T-cell (primary cell): ENCODE results near the gene ZFYVE16. TPM values are rescaled to one million over a fixed set of nuclear protein-coding genes. Genes with fewer than 3 reads are reported as not detected.

Experiments used
- ATAC-seq, 4 experiments: fragments of 200-7000 bp in 3 of 4; fragments of 150-1000 bp in 1 of 4; cut with Tn5 transposase; replicated peaks in 1 of 4; 1 replicate in 3 of 4; 2 replicates in 1 of 4; pipeline ENCODE4 v1.10.0; 2021; ENCODE audit warnings: moderate library complexity in 3 of 4, mild to moderate bottlenecking in 2 of 4, moderate number of reproducible peaks in 1 of 4
- CTCF ChIA-PET, 2 donors: fragments of 300-600 bp; sonication (Branson Sonifier 250); formaldehyde crosslinking; loops; one replicate each; lab custom pipeline; 2022; ENCODE audit warnings: antibody characterized with exemption in 2 of 2; lab: Charles Lee
- POLR2A ChIA-PET, 2 donors: fragments of 300-600 bp; sonication (Branson Sonifier 250); formaldehyde crosslinking; loops; one replicate each; lab custom pipeline; 2022; ENCODE audit warnings: antibody characterized with exemption in 2 of 2; lab: Charles Lee
- DNase-seq, 35 experiments: peaks; one replicate each; pipeline versions ENCODE4 v3.0.0 to v3.0.0-alpha.2; 2013 to 2023
- H3K27ac ChIP-seq: one replicate; pipeline ENCODE4 v1.5.1; 2013; ENCODE audit warnings: low read length
- H3K27me3 ChIP-seq, 2 experiments: replicated peaks in 1 of 2; 1 replicate in 1 of 2; 2 replicates in 1 of 2; pipeline versions ENCODE4 v1.6.1 to v1.7.0; 2013; ENCODE audit warnings: low read length in 1 of 2, mixed read lengths in 1 of 2; ENCODE audit not compliant: control insufficient read depth in 2 of 2, insufficient read depth in 2 of 2; ENCODE audit errors: extremely low read depth in 1 of 2
- H3K36me3 ChIP-seq, 2 donors: 1 replicate in 1 of 2; 2 replicates in 1 of 2; pipeline versions ENCODE4 v1.6.1 to v1.7.0; 2013; ENCODE audit warnings: low read length in 1 of 2; ENCODE audit not compliant: control insufficient read depth in 2 of 2, insufficient read depth in 1 of 2; ENCODE audit errors: extremely low read depth in 1 of 2
- H3K4me1 ChIP-seq, 2 experiments: 1 replicate in 1 of 2; 2 replicates in 1 of 2; pipeline versions ENCODE4 v1.6.1 to v1.7.0; 2013; ENCODE audit warnings: low read length in 2 of 2, mixed read lengths in 1 of 2; ENCODE audit not compliant: insufficient read depth in 2 of 2, control insufficient read depth in 1 of 2; ENCODE audit errors: extremely low read depth in 1 of 2
- H3K4me3 ChIP-seq, 2 donors: 1 replicate in 1 of 2; 2 replicates in 1 of 2; pipeline versions ENCODE4 v1.5.1 to v1.7.0; 2013; ENCODE audit warnings: mild to moderate bottlenecking in 2 of 2, low read length in 1 of 2, moderate library complexity in 1 of 2; ENCODE audit not compliant: control insufficient read depth in 1 of 2; ENCODE audit errors: extremely low read depth in 1 of 2
- H3K9me3 ChIP-seq: 2 replicates; pipeline ENCODE4 v1.7.0; 2013
- H3K27ac Mint-ChIP-seq, 2 donors: one replicate each; pipeline ENCODE4 v1.8.0; 2020 to 2021; ENCODE audit warnings: mild to moderate bottlenecking in 2 of 2, mixed read lengths in 2 of 2
- H3K27me3 Mint-ChIP-seq, 2 donors: one replicate each; pipeline ENCODE4 v1.8.0; 2021 to 2022; ENCODE audit warnings: mixed read lengths in 2 of 2
- H3K36me3 Mint-ChIP-seq: one replicate; pipeline ENCODE4 v1.8.0; 2021; ENCODE audit warnings: mixed read lengths
- H3K4me1 Mint-ChIP-seq, 3 donors: one replicate each; pipeline ENCODE4 v1.8.0; 2020 to 2022; ENCODE audit warnings: mixed read lengths in 3 of 3, mild to moderate bottlenecking in 1 of 3
- H3K4me3 Mint-ChIP-seq, 3 donors: one replicate each; pipeline ENCODE4 v1.8.0; 2020 to 2022; ENCODE audit warnings: mild to moderate bottlenecking in 3 of 3, mixed read lengths in 3 of 3, moderate library complexity in 3 of 3
- H3K9me3 Mint-ChIP-seq, 3 donors: one replicate each; pipeline ENCODE4 v1.8.0; 2020 to 2022; ENCODE audit warnings: mixed read lengths in 3 of 3
- WGBS: methylation state at CpG from one replicate; pipeline ENCODE4 v1.1.5; 2013; ENCODE audit warnings: missing lambda C conversion rate; ENCODE audit not compliant: insufficient coverage; 5-methylcytosine and 5-hydroxymethylcytosine counted together
- total RNA-seq, 35 experiments: library from RNA in 6 of 35; stranded (reverse) in 6 of 35; fragments of 120-200 nt in 1 of 35; gene quantifications; one replicate each; pipeline versions ENCODE4 v1.2.1 to v1.2.4 and lab custom pipeline; 2013 to 2026

The ZFYVE16 gene
- total RNA-seq, 5 donors from 2014 or later (not counting 1 experiment from before 2014, with no cell fraction given) = 14.6 to 17.9 (median 17.0) TPM

DNA sequence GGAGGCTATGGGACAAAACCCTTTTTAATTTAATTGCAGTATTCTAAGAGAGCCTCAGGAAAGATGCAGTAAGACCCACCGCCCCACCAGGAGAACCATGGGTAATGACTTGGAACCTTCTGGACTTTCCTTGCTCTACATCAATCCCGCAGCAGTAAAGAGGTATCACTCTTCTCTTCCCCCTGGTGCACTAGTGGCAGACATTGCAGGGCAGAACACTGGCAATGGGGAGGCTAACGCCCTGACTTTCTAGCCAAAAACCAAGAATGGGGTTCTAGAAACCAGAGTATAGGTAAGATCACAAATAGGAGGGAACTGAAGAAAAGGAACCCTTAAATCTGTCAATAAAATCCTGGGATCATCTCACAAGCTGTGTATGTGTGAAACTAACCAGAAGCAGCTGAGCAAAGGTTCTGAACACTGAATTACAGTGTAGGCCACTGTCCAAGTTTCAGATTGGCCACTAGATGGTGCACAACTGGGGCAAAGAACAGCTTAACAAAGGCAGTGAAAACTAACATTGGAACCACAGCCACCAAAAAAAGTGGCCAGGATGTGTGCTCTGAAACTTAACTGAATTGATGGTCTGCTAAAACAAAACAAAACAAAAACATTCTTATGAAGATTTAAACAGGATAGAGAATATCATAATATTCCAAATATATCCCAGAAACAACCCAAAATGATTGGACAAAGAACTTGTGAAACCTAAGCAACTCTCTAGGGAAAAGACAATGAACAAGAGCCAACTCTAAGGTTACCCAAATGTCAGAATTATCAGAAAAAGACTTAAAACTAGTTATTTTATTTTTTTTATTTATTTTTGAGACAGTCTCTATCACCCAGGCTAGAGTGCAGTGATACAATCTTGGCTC is 73.4 kb downstream of the ZFYVE16 start:
- Mint-ChIP-seq H3K4me1 (no peaks in the 10 kb centered on the region), H3K4me3 (no peak overlapping the region), H3K27ac (no peak overlapping the region), H3K27me3 (no peaks in the 10 kb centered on the region), H3K9me3 (peaks cover 0 to 14% (median 12%) of the 10 kb centered on the region in 3 donors), H3K36me3 (peaks cover 31% of the 10 kb centered on the region)
- H3K4me1 ChIP-seq = no peaks in the 10 kb centered on the region
- H3K27me3 ChIP-seq = no peaks in the 10 kb centered on the region
- 100% methylated on average over 1 of the region's 3 CpGs for WGBS
- no peaks in the 10 kb centered on the region for H3K9me3 ChIP-seq
- POLR2A ChIA-PET = no interaction called here
- H3K36me3 ChIP-seq = no peaks in the 10 kb centered on the region
- DNase-seq (peak in 14 of 35 experiments; percentile 2 to 50 (median 8)), ATAC-seq (peak in 3 of 4 experiments; percentile 58 to 63 (median 59))
- no peak overlapping the region for H3K4me3 ChIP-seq
- CTCF ChIA-PET = interaction anchor here in 1 of 2 donors (0.6 to 1.4 kb wide), 6 partner anchors 12 to 818 kb away, joined by 3 to 4 read pairs (median 3); no protein-coding TSS in a partner anchor
- no peak overlapping the region for H3K27ac ChIP-seq

DNA sequence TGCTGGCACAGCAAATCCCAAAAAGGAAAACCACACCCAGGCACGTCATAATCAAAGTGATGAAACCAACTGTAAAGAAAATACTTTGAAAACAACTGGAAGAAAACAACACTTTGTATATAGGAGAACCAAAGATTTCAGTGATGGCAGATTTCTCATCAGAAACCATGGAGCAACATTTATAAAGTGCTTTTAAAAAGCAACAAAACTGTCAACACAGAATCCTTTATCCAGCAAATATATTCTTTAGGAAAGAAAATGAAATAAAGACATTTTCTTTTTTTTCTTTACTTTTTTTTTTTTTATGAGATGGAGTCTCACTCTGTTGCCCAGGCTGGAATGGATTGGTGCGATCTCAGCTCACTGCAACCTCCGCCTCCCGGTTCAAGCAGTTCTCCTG is 74.7 kb downstream of the ZFYVE16 start:
- CTCF ChIA-PET = interaction anchor here in 1 of 2 donors (1.4 kb wide), 1 partner anchor 190 kb away, joined by 4 read pairs; no protein-coding TSS in a partner anchor
- Histone ChIP-seq H3K4me1 (peaks cover 3 to 5% of the 10 kb centered on the region in 2 experiments), H3K36me3 (no peaks in the 10 kb centered on the region), H3K9me3 (no peaks in the 10 kb centered on the region), H3K27ac (no peak overlapping the region), H3K4me3 (no peak overlapping the region), H3K27me3 (peaks cover 0 to 5% of the 10 kb centered on the region in 2 experiments)
- DNase-seq (no peak), ATAC-seq (no peak)
- peaks cover 0 to 14% (median 12%) of the 10 kb centered on the region in 3 donors for H3K9me3 Mint-ChIP-seq
- H3K27ac Mint-ChIP-seq = no peak overlapping the region
- peaks cover 28% of the 10 kb centered on the region for H3K36me3 Mint-ChIP-seq
- no peak overlapping the region for H3K4me3 Mint-ChIP-seq
- H3K27me3 Mint-ChIP-seq = peaks cover 0 to 8% of the 10 kb centered on the region in 2 donors
- POLR2A ChIA-PET = no interaction called here
- WGBS = 96% methylated on average over 3 of the region's 4 CpGs
- peaks cover 8 to 11% (median 11%) of the 10 kb centered on the region in 3 donors for H3K4me1 Mint-ChIP-seq

DNA sequence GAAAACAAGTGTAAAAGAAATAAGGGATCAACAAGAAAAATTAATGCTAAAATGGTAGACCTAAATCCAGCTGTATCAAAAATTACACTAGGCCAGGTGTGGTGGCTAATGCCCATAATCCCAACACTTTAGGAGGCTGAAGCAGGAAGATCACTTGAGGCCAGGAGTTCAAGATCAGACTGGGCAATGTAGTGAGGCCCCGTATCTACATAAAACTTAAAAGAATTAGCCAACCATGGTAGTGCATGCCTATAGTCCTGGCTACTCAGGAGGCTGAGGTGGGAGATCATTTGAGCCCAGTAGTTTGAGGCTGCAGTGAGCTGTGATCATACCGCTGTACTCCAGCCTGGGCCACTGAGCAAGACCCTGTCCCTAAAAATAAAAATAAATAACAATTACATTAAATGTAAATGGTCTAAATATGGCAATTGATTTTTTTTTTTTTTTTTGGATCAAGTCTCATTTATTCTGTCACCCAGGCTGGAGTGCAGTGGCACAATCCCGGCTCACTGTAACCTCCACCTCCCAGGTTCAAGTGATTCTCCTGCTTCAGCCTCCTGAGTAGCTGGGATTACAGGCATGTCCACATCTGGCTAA is 75.9 kb downstream of the ZFYVE16 start:
- ATAC-seq = no peak
- DNase-seq = no peak
- no peak overlapping the region for H3K4me3 ChIP-seq
- ChIA-PET POLR2A (no interaction called here), CTCF (no interaction called here)
- Mint-ChIP-seq H3K4me3 (no peak overlapping the region), H3K4me1 (peaks cover 15 to 20% (median 16%) of the 10 kb centered on the region in 3 donors), H3K9me3 (peaks cover 0 to 14% (median 12%) of the 10 kb centered on the region in 3 donors), H3K36me3 (peaks cover 25% of the 10 kb centered on the region), H3K27me3 (peaks cover 0 to 8% of the 10 kb centered on the region in 2 donors), H3K27ac (no peak overlapping the region)
- no peaks in the 10 kb centered on the region for H3K36me3 ChIP-seq
- H3K27ac ChIP-seq = no peak overlapping the region
- H3K9me3 ChIP-seq = no peaks in the 10 kb centered on the region
- H3K4me1 ChIP-seq = peaks cover 3 to 14% of the 10 kb centered on the region in 2 experiments
- H3K27me3 ChIP-seq = peaks cover 0 to 11% of the 10 kb centered on the region in 2 experiments
- WGBS = no CpG with 5 or more reads among the region's 3 CpGs

DNA sequence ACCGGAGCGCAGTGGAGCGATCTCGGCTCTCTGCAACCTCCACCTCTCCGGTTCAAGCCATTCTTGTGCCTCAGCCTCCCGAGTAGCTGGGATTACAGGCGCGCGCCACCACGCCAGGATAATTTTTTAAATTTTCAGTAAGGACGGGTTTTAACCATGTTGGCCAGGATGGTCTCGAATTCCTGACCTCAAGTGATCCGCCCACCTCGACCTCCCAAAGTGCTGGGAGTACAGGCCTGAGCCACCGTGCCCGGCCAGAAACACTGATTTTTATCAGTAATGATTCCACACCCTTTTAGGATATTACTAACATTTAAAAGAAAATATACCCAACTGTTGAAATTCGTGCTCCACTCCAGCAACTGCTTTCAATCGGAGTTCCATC is 79.6 kb downstream of the ZFYVE16 start:
- ATAC-seq (no peak), DNase-seq (no peak)
- peak overlapping the region; percentile 70 to 77 (median 73) for H3K4me3 Mint-ChIP-seq
- H3K27me3 Mint-ChIP-seq = peaks cover 0 to 15% of the 10 kb centered on the region in 2 donors
- peaks cover 3 to 14% of the 10 kb centered on the region in 2 experiments for H3K4me1 ChIP-seq
- peaks cover 0 to 20% of the 10 kb centered on the region in 2 experiments for H3K27me3 ChIP-seq
- H3K36me3 ChIP-seq = no peaks in the 10 kb centered on the region
- no peak overlapping the region for H3K27ac ChIP-seq
- ChIA-PET POLR2A (no interaction called here), CTCF (no interaction called here)
- H3K4me3 ChIP-seq = peak overlapping the region; percentile 48 to 67
- H3K9me3 Mint-ChIP-seq = peaks cover 0 to 9% (median 8%) of the 10 kb centered on the region in 3 donors
- H3K36me3 Mint-ChIP-seq = peaks cover 1% of the 10 kb centered on the region
- no peaks in the 10 kb centered on the region for H3K9me3 ChIP-seq
- H3K27ac Mint-ChIP-seq = no peak overlapping the region
- peaks cover 16 to 23% (median 19%) of the 10 kb centered on the region in 3 donors for H3K4me1 Mint-ChIP-seq
- WGBS = 79% methylated on average over 15 of the region's 18 CpGs

DNA sequence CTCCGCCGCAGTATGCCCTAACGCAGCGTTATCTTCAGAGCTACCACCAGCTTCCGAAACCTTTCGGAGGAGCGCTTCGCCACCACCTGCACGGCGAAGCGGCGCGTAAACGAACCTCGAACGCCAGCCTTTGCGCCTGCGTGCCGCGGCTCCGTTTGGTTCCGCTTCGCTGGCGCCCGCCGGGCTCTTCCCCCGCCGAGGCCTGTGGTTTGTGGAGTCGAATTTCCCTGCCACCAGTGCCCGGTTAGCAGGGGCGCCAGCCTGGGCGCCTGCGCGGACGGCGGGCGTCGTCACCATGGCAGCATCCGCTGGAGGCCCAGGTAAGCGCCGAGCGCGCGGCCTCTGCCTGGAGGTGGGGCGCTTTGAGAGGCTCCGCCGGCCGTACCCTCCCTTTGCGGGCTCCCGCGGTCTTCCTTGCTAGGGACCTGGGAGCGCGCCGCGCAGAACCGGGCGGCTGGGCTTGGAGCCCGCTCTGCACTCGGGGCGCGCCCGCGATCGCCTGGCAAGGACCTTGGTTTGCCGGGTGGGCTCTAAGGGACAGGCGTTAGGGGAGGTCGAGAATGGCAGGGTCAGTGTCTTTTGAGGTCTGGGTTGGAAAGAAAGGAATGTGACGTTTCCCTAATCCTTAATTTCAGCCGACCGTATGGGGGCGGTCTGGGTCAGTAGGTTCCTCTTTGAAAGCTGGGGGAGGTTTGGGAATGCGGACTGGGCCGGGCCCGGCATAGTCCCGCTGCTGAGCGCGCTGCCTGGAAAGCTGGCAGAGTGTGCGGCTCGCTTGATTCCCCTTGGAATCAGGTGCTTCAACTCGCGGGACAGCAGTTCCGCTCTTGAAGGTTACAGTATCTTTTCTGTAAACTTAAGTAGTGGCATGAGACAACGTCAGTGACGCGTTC is 80.2 kb downstream of the ZFYVE16 start, which contains the start of gene FAM151B:
Gene FAM151B, plus strand, starts transcription at position 272 of the 893 bp plus-strand sequence. Its CDS starts 24 bp downstream, at position 296.
- H3K4me1 ChIP-seq = peaks cover 3 to 14% of the 10 kb centered on the region in 2 experiments
- H3K27ac ChIP-seq = no peak within 1 kb of the TSS
- no peaks in the 10 kb centered on the region for H3K36me3 ChIP-seq
- DNase-seq = peak; percentile 29 to 84 (median 62)
- peak within 1 kb of the TSS; percentile 48 to 67 for H3K4me3 ChIP-seq
- no peaks in the 10 kb centered on the region for H3K9me3 ChIP-seq
- 2% methylated on average over 82 of the region's 85 CpGs for WGBS
- Mint-ChIP-seq H3K36me3 (no peaks in the 10 kb centered on the region), H3K9me3 (peaks cover 0 to 6% (median 4%) of the 10 kb centered on the region in 3 donors), H3K4me3 (peak within 1 kb of the TSS; percentile 70 to 77 (median 73)), H3K27ac (peak within 1 kb of the TSS; percentile 50 to 76), H3K27me3 (peaks cover 0 to 15% of the 10 kb centered on the region in 2 donors), H3K4me1 (peaks cover 16 to 23% (median 19%) of the 10 kb centered on the region in 3 donors)
- CTCF ChIA-PET = no interaction called here
- peaks cover 0 to 20% of the 10 kb centered on the region in 2 experiments for H3K27me3 ChIP-seq
- POLR2A ChIA-PET = no interaction called here
- peak; percentile 92 to 94 (median 94) for ATAC-seq
